ENCODE data around the gene RTF2.

RTF2 gene

GRCh38 chr20:56433880-56434255, 34.6 kb upstream of the RTF2 start:
- H3K27me3 ChIP-seq (ENCODE audit: control insufficient read depth, insufficient read depth, low read length), result no peaks in the 10 kb centered on the region

DNA sequence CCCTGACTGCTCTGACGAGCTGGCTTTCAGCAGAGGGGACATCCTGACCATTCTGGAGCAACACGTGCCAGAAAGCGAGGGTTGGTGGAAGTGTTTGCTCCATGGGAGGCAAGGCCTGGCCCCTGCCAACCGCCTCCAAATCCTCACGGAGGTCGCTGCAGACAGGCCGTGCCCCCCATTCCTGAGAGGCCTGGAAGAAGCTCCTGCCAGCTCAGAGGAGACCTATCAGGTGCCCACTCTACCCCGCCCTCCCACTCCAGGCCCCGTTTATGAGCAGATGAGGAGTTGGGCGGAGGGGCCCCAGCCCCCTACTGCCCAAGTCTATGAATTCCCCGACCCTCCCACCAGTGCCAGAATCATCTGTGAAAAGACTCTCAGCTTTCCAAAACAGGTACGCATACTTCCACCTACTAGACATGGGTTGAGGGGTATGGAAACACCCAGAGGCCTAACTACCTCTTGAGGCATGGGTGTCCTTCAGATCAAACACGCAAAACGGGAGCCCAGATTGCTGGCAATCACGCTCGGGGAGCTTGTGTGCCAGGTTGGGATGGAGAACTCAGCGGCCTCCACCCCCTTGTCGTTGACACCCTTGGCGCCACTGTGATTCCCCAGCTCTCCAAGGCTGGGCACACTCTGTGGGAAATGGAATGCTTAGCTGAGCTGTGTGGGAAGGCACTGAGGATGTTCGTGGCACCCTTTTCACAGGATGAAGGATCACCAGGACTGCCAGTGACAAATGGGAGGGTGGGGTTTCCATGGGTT, 31.0 kb upstream of the RTF2 start:
- Histone ChIP-seq H3K4me2 (ENCODE audit: low read length) (no peak overlapping the region), H3K79me2 (no peaks in the 10 kb centered on the region), H3K9me3 (ENCODE audit: control insufficient read depth, low read length) (no peaks in the 10 kb centered on the region), H3K4me3 (ENCODE audit: low read depth, low read length) (no peak overlapping the region), H3K27me3 (ENCODE audit: control insufficient read depth, insufficient read depth, low read length) (no peaks in the 10 kb centered on the region), H2AFZ (no peak overlapping the region), H3K36me3 (ENCODE audit: control insufficient read depth, insufficient read depth, low read length) (no peaks in the 10 kb centered on the region), H3K27ac (no peak overlapping the region), H3K4me1 (no peaks in the 10 kb centered on the region), H3K9ac (no peak overlapping the region)
- no peak for TF ChIP-seq CTCF (IDR thresholded peaks at IDR 0.05)

More at GRCh38 chr20:56433880-56434255, 34.6 kb upstream of the RTF2 start:
- Histone ChIP-seq H3K4me1 (no peaks in the 10 kb centered on the region), H3K36me3 (ENCODE audit: control insufficient read depth, insufficient read depth, low read length) (no peaks in the 10 kb centered on the region), H3K9ac (no peak overlapping the region), H3K4me2 (ENCODE audit: low read length) (no peak overlapping the region), H3K79me2 (no peaks in the 10 kb centered on the region), H3K9me3 (ENCODE audit: control insufficient read depth, low read length) (no peaks in the 10 kb centered on the region), H2AFZ (no peak overlapping the region), H3K4me3 (ENCODE audit: low read depth, low read length) (no peak overlapping the region), H3K27ac (no peak overlapping the region)
- TF ChIP-seq CTCF (IDR thresholded peaks at IDR 0.05), result no peak

- no peaks in the 10 kb centered on the region for H3K4me1 ChIP-seq
- TF ChIP-seq CTCF (IDR thresholded peaks at IDR 0.05), result no peak
Measured at GRCh38 chr20:56438284-56438683, 30.1 kb upstream of the RTF2 start.

DNA sequence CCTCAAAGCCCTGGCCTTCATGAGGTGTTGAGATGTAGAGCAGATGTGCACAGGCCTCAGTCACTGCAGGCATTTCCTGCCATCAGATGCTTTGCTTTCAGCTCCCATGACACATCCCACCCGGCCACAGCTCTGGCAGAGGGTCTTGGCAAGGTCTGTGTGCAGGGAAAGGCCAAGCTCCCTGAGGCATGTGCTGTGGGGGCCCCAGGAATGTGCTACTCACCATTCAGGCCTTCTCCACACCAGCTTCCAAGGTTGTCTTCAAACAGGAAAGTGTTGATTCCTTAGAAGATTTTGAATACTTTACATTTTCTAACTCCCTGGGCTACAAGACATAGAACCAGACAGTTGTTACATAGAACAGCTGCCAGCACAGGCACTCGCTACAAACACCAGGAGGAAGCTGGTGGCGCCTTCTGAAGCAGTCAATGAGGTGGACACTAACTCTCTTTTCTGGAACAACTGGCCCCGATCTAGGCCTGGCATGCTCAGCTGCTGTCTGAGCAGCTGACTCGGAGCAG, 28.6 kb upstream of the RTF2 start:
- Histone ChIP-seq H3K4me1 (no peaks in the 10 kb centered on the region), H3K27me3 (ENCODE audit: control insufficient read depth, insufficient read depth, low read length) (no peaks in the 10 kb centered on the region), H3K9ac (no peak overlapping the region), H3K79me2 (no peaks in the 10 kb centered on the region), H3K4me2 (ENCODE audit: low read length) (no peak overlapping the region), H3K36me3 (ENCODE audit: control insufficient read depth, insufficient read depth, low read length) (no peaks in the 10 kb centered on the region), H3K9me3 (ENCODE audit: control insufficient read depth, low read length) (no peaks in the 10 kb centered on the region), H2AFZ (no peak overlapping the region), H3K4me3 (ENCODE audit: low read depth, low read length) (no peak overlapping the region), H3K27ac (no peak overlapping the region)
- TF ChIP-seq CTCF (IDR thresholded peaks at IDR 0.05), result no peak

More at GRCh38 chr20:56438284-56438683, 30.1 kb upstream of the RTF2 start:
- H3K27ac ChIP-seq, result no peak overlapping the region
- no peak overlapping the region for H2AFZ ChIP-seq
- no peaks in the 10 kb centered on the region for H3K79me2 ChIP-seq
- no peaks in the 10 kb centered on the region for H3K36me3 ChIP-seq (ENCODE audit: control insufficient read depth, insufficient read depth, low read length)
- no peaks in the 10 kb centered on the region for H3K9me3 ChIP-seq (ENCODE audit: control insufficient read depth, low read length)
- no peak overlapping the region for H3K4me3 ChIP-seq (ENCODE audit: low read depth, low read length)
- H3K4me2 ChIP-seq (ENCODE audit: low read length), result no peak overlapping the region
- H3K27me3 ChIP-seq (ENCODE audit: control insufficient read depth, insufficient read depth, low read length), result no peaks in the 10 kb centered on the region
- H3K9ac ChIP-seq, result no peak overlapping the region
